ENCODE results near the gene CDO1. TPM values are rescaled to one million over a fixed set of nuclear protein-coding genes. Genes with fewer than 3 reads are reported as not detected.

CDO1 gene
- total RNA-seq, 1 donor from 2014 or later, result 24.0 TPM

DNA sequence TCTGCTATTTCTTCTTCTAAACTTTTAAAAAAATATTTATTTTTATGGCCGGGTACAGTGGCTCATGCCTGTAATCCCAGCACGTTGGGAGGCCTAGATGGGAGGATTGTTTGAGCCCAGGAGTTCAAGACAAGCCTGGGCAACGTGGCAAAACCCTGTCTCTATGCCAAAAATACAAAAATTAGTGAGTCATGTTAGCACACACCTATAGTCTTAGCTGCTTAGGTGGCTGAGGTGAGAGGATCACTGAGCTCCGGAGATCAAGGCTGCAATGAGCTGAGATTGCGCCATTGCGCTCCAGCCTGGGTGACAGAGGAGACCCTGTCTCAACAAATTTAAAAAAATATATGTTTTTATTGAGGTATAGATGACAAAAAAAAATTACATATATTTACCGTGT is 30.8 kb upstream of the CDO1 start:
- Histone ChIP-seq H3K27me3 (ENCODE audit: control insufficient read depth in 3 of 3, insufficient read depth in 3 of 3, low read length in 3 of 3) (no peaks in the 10 kb centered on the region), H3K9me3 (ENCODE audit: control insufficient read depth in 3 of 3, low read length in 3 of 3) (no peaks in the 10 kb centered on the region), H3K4me3 (ENCODE audit: low read length in 3 of 3) (no peak overlapping the region), H3K27ac (ENCODE audit: low read depth, low read length) (no peak overlapping the region), H3K9ac (ENCODE audit: low read depth in 1 of 3, low read length in 3 of 3) (no peak overlapping the region), H3K36me3 (ENCODE audit: control insufficient read depth in 3 of 3, insufficient read depth in 3 of 3, low read length in 3 of 3) (peaks cover 0 to 2% (median 0%) of the 10 kb centered on the region in 3 donors), H3K4me1 (ENCODE audit: control insufficient read depth in 3 of 3, insufficient read depth in 3 of 3, low read length in 3 of 3) (peaks cover 15 to 35% (median 28%) of the 10 kb centered on the region in 3 donors)

DNA sequence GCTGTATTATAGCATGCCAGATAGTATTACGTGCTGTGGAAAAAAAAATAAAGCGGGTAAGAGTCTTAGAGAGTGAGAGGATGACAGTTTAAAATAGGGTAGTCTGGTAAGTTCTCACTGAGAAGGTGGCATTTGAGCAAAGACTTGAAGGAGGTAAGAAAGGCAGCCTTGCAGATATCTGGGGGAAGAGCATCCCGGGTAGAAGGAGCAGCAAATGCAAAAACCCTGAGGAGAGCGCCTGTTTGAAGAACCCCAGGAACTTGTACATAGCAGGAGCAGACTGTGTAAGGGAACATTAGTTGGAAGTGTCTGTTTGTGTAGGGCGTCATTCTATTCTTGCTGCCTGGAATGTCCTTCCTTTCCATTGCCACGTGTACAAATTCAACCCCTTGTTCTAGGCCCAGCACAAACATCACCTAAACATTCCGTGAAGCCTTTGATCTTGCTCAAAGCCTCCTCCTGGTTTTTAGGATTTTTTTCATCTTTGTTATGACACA is 27.9 kb upstream of the CDO1 start:
- H3K27me3 ChIP-seq (ENCODE audit: control insufficient read depth in 3 of 3, insufficient read depth in 3 of 3, low read length in 3 of 3), result no peaks in the 10 kb centered on the region
- no peaks in the 10 kb centered on the region for H3K9me3 ChIP-seq (ENCODE audit: control insufficient read depth in 3 of 3, low read length in 3 of 3)
- H3K9ac ChIP-seq (ENCODE audit: low read depth in 1 of 3, low read length in 3 of 3), result peak overlapping the region in 1 of 3 donors; percentile 51
- peak overlapping the region in 1 of 3 donors; percentile 5 for H3K4me3 ChIP-seq (ENCODE audit: low read length in 3 of 3)
- H3K4me1 ChIP-seq (ENCODE audit: control insufficient read depth in 3 of 3, insufficient read depth in 3 of 3, low read length in 3 of 3), result peaks cover 12 to 38% (median 32%) of the 10 kb centered on the region in 3 donors
- peaks cover 0 to 2% (median 0%) of the 10 kb centered on the region in 3 donors for H3K36me3 ChIP-seq (ENCODE audit: control insufficient read depth in 3 of 3, insufficient read depth in 3 of 3, low read length in 3 of 3)
- H3K27ac ChIP-seq (ENCODE audit: low read depth, low read length), result peak overlapping the region; percentile 37

GRCh38 chr5:115843444-115844130 is 27.1 kb upstream of the CDO1 start:
- Histone ChIP-seq H3K27me3 (ENCODE audit: control insufficient read depth in 3 of 3, insufficient read depth in 3 of 3, low read length in 3 of 3) (no peaks in the 10 kb centered on the region), H3K9me3 (ENCODE audit: control insufficient read depth in 3 of 3, low read length in 3 of 3) (no peaks in the 10 kb centered on the region), H3K4me3 (ENCODE audit: low read length in 3 of 3) (peak overlapping the region in 2 of 3 donors; percentile 49 to 97), H3K27ac (ENCODE audit: low read depth, low read length) (peak overlapping the region; percentile 37), H3K36me3 (ENCODE audit: control insufficient read depth in 3 of 3, insufficient read depth in 3 of 3, low read length in 3 of 3) (peaks cover 0 to 2% (median 0%) of the 10 kb centered on the region in 3 donors), H3K9ac (ENCODE audit: low read depth in 1 of 3, low read length in 3 of 3) (peak overlapping the region in 2 of 3 donors; percentile 0 to 90), H3K4me1 (ENCODE audit: control insufficient read depth in 3 of 3, insufficient read depth in 3 of 3, low read length in 3 of 3) (peaks cover 14 to 41% (median 39%) of the 10 kb centered on the region in 3 donors)

DNA sequence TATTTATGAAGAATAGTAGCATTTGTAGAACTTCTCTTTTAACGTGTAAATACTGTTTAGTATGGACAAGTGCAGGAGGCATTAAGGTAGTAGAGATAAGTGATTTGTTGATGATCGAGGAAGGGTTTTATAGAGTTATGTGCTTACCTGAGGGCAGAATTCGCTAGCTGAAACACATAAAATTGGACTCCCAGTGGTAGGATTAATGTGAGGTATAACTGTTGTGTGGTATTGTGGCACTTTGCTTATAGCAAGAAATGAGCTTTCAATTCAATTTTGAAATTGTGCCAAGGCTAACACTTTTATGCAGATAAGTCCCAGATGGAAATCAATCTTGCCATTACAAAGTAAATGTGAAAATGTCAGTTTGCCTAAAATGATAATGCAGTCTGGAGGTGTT is 26.5 kb upstream of the CDO1 start:
- peak overlapping the region; percentile 95 to 99 (median 97) for H3K4me3 ChIP-seq (ENCODE audit: low read length in 3 of 3)
- H3K9me3 ChIP-seq (ENCODE audit: control insufficient read depth in 3 of 3, low read length in 3 of 3), result no peaks in the 10 kb centered on the region
- H3K9ac ChIP-seq (ENCODE audit: low read depth in 1 of 3, low read length in 3 of 3), result peak overlapping the region; percentile 85 to 91 (median 90)
- H3K27ac ChIP-seq (ENCODE audit: low read depth, low read length), result peak overlapping the region; percentile 91
- H3K27me3 ChIP-seq (ENCODE audit: control insufficient read depth in 3 of 3, insufficient read depth in 3 of 3, low read length in 3 of 3), result no peaks in the 10 kb centered on the region
- peaks cover 15 to 42% (median 40%) of the 10 kb centered on the region in 3 donors for H3K4me1 ChIP-seq (ENCODE audit: control insufficient read depth in 3 of 3, insufficient read depth in 3 of 3, low read length in 3 of 3)
- H3K36me3 ChIP-seq (ENCODE audit: control insufficient read depth in 3 of 3, insufficient read depth in 3 of 3, low read length in 3 of 3), result peaks cover 0 to 2% (median 0%) of the 10 kb centered on the region in 3 donors

DNA sequence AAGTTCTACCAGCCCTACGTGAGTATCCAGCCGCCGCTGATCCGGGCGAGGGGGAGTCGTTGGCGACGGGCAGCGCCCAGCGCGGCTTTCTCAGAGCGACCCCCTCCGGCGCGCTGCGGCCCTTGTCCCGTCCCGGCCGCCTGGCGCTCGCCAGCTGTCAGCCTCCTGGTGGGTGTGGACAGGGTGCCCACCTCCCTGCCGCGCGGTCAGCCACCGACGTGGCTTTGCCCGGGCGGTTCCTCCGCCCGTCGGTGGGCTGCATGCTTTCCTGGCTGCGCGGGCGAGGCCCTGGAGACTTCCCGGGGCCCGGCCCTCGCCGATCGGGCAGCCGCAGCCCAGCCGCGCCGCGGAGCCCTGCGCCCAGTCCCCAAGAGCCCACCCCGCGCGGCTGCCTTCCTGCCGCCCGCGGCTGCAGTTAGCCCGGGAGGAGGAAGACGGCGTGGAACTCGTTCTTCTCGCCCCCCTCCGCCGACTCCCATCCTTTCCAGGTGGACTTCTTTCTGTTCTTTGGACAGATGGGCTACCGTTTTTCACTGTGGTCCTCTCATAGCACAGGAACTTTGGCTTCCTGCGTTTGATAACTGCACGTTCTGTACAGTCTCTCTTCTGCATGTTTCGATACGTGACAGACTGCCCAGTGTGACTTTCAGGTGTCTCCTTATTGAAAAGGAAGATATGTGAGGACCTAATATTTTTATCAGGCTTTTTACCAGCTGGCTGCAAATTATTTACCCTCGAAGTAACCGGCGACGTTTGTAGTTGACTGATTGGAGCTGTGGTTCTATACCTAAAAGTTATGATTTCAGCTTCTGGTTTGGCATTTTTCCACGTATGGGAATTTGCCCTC is 25.9 kb upstream of the CDO1 start:
- Histone ChIP-seq H3K27ac (ENCODE audit: low read depth, low read length) (peak overlapping the region; percentile 91), H3K4me1 (ENCODE audit: control insufficient read depth in 3 of 3, insufficient read depth in 3 of 3, low read length in 3 of 3) (peaks cover 15 to 42% (median 40%) of the 10 kb centered on the region in 3 donors), H3K9me3 (ENCODE audit: control insufficient read depth in 3 of 3, low read length in 3 of 3) (no peaks in the 10 kb centered on the region), H3K4me3 (ENCODE audit: low read length in 3 of 3) (peak overlapping the region; percentile 95 to 99 (median 97)), H3K27me3 (ENCODE audit: control insufficient read depth in 3 of 3, insufficient read depth in 3 of 3, low read length in 3 of 3) (no peaks in the 10 kb centered on the region), H3K36me3 (ENCODE audit: control insufficient read depth in 3 of 3, insufficient read depth in 3 of 3, low read length in 3 of 3) (peaks cover 2% of the 10 kb centered on the region in 3 donors), H3K9ac (ENCODE audit: low read depth in 1 of 3, low read length in 3 of 3) (peak overlapping the region; percentile 85 to 91 (median 90))

- H3K36me3 ChIP-seq (ENCODE audit: control insufficient read depth in 3 of 3, insufficient read depth in 3 of 3, low read length in 3 of 3), result peaks cover 6 to 10% (median 10%) of the 10 kb centered on the region in 3 donors
- H3K27me3 ChIP-seq (ENCODE audit: control insufficient read depth in 3 of 3, insufficient read depth in 3 of 3, low read length in 3 of 3), result no peaks in the 10 kb centered on the region
- H3K9me3 ChIP-seq (ENCODE audit: control insufficient read depth in 3 of 3, low read length in 3 of 3), result no peaks in the 10 kb centered on the region
- H3K4me3 ChIP-seq (ENCODE audit: low read length in 3 of 3), result peak within 1 kb of the TSS; percentile 95 to 99 (median 97)
- H3K4me1 ChIP-seq (ENCODE audit: control insufficient read depth in 3 of 3, insufficient read depth in 3 of 3, low read length in 3 of 3), result peaks cover 15 to 42% (median 40%) of the 10 kb centered on the region in 3 donors
- H3K9ac ChIP-seq (ENCODE audit: low read depth in 1 of 3, low read length in 3 of 3), result peak within 1 kb of the TSS; percentile 90 to 95 (median 91)
- H3K27ac ChIP-seq (ENCODE audit: low read depth, low read length), result peak within 1 kb of the TSS; percentile 91
These were observed 25.1 kb upstream of the CDO1 start, which contains the start of the genes AP3S1 and ATG12 for GRCh38 chr5:115841382-115842088. AP3S1 (plus strand) TSS chr5:115841935; CDS start chr5:115842038, 103 bp downstream. ATG12 (minus strand) TSS chr5:115841565; CDS start chr5:115841552, 13 bp downstream.

GRCh38 chr5:115840873-115841272 is 24.4 kb upstream of the CDO1 start:
- no peaks in the 10 kb centered on the region for H3K27me3 ChIP-seq (ENCODE audit: control insufficient read depth in 3 of 3, insufficient read depth in 3 of 3, low read length in 3 of 3)
- no peaks in the 10 kb centered on the region for H3K9me3 ChIP-seq (ENCODE audit: control insufficient read depth in 3 of 3, low read length in 3 of 3)
- peak overlapping the region; percentile 75 to 95 (median 91) for H3K9ac ChIP-seq (ENCODE audit: low read depth in 1 of 3, low read length in 3 of 3)
- H3K27ac ChIP-seq (ENCODE audit: low read depth, low read length), result peak overlapping the region; percentile 91
- peak overlapping the region; percentile 95 to 99 (median 97) for H3K4me3 ChIP-seq (ENCODE audit: low read length in 3 of 3)
- H3K36me3 ChIP-seq (ENCODE audit: control insufficient read depth in 3 of 3, insufficient read depth in 3 of 3, low read length in 3 of 3), result peaks cover 6 to 15% (median 15%) of the 10 kb centered on the region in 3 donors
- peaks cover 15 to 42% (median 40%) of the 10 kb centered on the region in 3 donors for H3K4me1 ChIP-seq (ENCODE audit: control insufficient read depth in 3 of 3, insufficient read depth in 3 of 3, low read length in 3 of 3)

- H3K9ac ChIP-seq (ENCODE audit: low read depth in 1 of 3, low read length in 3 of 3), result peak overlapping the region in 1 of 3 donors; percentile 8
- no peaks in the 10 kb centered on the region for H3K9me3 ChIP-seq (ENCODE audit: control insufficient read depth in 3 of 3, low read length in 3 of 3)
- peak overlapping the region in 1 of 3 donors; percentile 16 for H3K4me3 ChIP-seq (ENCODE audit: low read length in 3 of 3)
- H3K27me3 ChIP-seq (ENCODE audit: control insufficient read depth in 3 of 3, insufficient read depth in 3 of 3, low read length in 3 of 3), result no peaks in the 10 kb centered on the region
- H3K36me3 ChIP-seq (ENCODE audit: control insufficient read depth in 3 of 3, insufficient read depth in 3 of 3, low read length in 3 of 3), result peaks cover 8 to 25% (median 24%) of the 10 kb centered on the region in 3 donors
- H3K27ac ChIP-seq (ENCODE audit: low read depth, low read length), result no peak overlapping the region
- H3K4me1 ChIP-seq (ENCODE audit: control insufficient read depth in 3 of 3, insufficient read depth in 3 of 3, low read length in 3 of 3), result peaks cover 15 to 35% (median 29%) of the 10 kb centered on the region in 3 donors
These were observed 22.5 kb upstream of the CDO1 start for GRCh38 chr5:115838885-115839518.

DNA sequence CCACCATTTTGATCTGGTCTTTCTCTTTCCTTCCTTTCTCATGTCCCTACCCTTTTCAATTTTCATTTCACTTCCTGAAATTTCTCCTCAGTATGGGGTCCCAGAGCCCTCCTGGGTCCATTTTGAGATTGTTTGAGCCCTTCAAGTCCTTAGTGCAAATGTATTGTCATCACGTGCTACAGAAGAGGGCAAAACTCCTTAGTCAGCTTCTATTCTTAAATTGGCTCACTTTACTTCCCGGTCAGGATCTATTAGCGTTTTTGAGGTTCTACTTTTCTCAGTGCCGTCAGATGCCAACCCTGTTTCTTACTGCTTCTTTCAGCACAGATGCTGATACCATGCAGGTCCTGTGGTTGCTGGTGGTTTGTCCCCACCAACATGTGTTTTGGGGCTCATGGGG is 19.0 kb upstream of the CDO1 start:
- H3K4me1 ChIP-seq (ENCODE audit: control insufficient read depth in 3 of 3, insufficient read depth in 3 of 3, low read length in 3 of 3), result peaks cover 3 to 18% (median 15%) of the 10 kb centered on the region in 3 donors
- H3K36me3 ChIP-seq (ENCODE audit: control insufficient read depth in 3 of 3, insufficient read depth in 3 of 3, low read length in 3 of 3), result peaks cover 7 to 45% (median 37%) of the 10 kb centered on the region in 3 donors
- H3K27me3 ChIP-seq (ENCODE audit: control insufficient read depth in 3 of 3, insufficient read depth in 3 of 3, low read length in 3 of 3), result no peaks in the 10 kb centered on the region

More for the DNA sequence above, 19.0 kb upstream of the CDO1 start:
- Histone ChIP-seq H3K9me3 (ENCODE audit: control insufficient read depth in 3 of 3, low read length in 3 of 3) (no peaks in the 10 kb centered on the region), H3K9ac (ENCODE audit: low read depth in 1 of 3, low read length in 3 of 3) (no peak overlapping the region), H3K4me3 (ENCODE audit: low read length in 3 of 3) (no peak overlapping the region), H3K27ac (ENCODE audit: low read depth, low read length) (no peak overlapping the region)
